K562 (cell line): Measurements from ENCODE around the gene FAM20B. TPM values are rescaled to one million over a fixed set of nuclear protein-coding genes. Genes with fewer than 3 reads are reported as not detected.

Source experiments
- CREB3 ChIP-seq: fragments of 450-650 bp; conservative IDR thresholded peaks from 2 replicates; pipeline ENCODE4 v1.6.1; 2016; ENCODE audit warnings: missing genetic modification characterization, low read depth, mild to moderate bottlenecking, missing compliant biosample characterization, moderate library complexity
- CREM ChIP-seq: IDR thresholded peaks from 2 replicates; pipeline ENCODE4 v1.6.1; 2014; ENCODE audit warnings: antibody characterized with exemption, low read depth
- HEY1 ChIP-seq: fragments of 250-450 bp; sonication (Bioruptor Pico); IDR thresholded peaks from 2 replicates; pipeline ENCODE4 v1.5.0; 2020; ENCODE audit warnings: mild to moderate bottlenecking, moderate library complexity, borderline replicate concordance
- HNRNPH1 ChIP-seq: fragments of 200-400 bp; formaldehyde crosslinking; optimal IDR thresholded peaks from 2 replicates; pipeline ENCODE3; 2017; ENCODE audit warnings: low read depth, mild to moderate bottlenecking, low read length, moderate library complexity
- KHSRP ChIP-seq: fragments of 450-650 bp; IDR thresholded peaks from 2 replicates; pipeline ENCODE4 v1.6.1; 2017
- MNT ChIP-seq, 2 experiments: fragments of 450-650 bp; conservative IDR thresholded peaks; 2 replicates each; pipeline ENCODE4 v1.6.1; 2017; ENCODE audit warnings: mild to moderate bottlenecking in 2 of 2, moderate library complexity in 2 of 2
- MTA2 ChIP-seq: fragments of 450-650 bp; IDR thresholded peaks from 2 replicates; pipeline ENCODE4 v1.6.1; 2016; ENCODE audit warnings: low read depth
- NR2C2 ChIP-seq, 2 experiments: fragments of 200-800 bp in 1 of 2; sonication (Bioruptor generic) in 1 of 2; sonication (generic) in 1 of 2; formaldehyde crosslinking in 1 of 2; IDR thresholded peaks; 2 replicates each; pipeline versions ENCODE4 v1.6.1 to v1.8.0; 2016 to 2022; ENCODE audit warnings: mild to moderate bottlenecking in 1 of 2, missing compliant biosample characterization in 1 of 2, missing genetic modification characterization in 1 of 2, missing genetic modification reagents in 1 of 2
- PRDM10 ChIP-seq: fragments of 450-650 bp; IDR thresholded peaks from 2 replicates; pipeline ENCODE4 v1.6.1; 2018; ENCODE audit not compliant: partially characterized antibody
- ZBTB34 ChIP-seq: fragments of 250-450 bp; sonication (Bioruptor Pico); IDR thresholded peaks from 2 replicates; pipeline ENCODE4 v1.8.0; 2021; ENCODE audit warnings: mild to moderate bottlenecking, moderate library complexity
- ZNF143 ChIP-seq: sonication (generic); formaldehyde crosslinking; IDR thresholded peaks from 2 replicates; pipeline ENCODE4 v1.9.0; 2022; ENCODE audit warnings: mild to moderate bottlenecking, missing genetic modification reagents
- ZNF316 ChIP-seq: fragments of 450-650 bp; IDR thresholded peaks from 2 replicates; pipeline ENCODE4 v1.6.1; 2016
- ZNF740 ChIP-seq, 3 experiments: fragments of 200-800 bp in 1 of 3; sonication (Bioruptor generic) in 1 of 3; sonication (generic) in 1 of 3; formaldehyde crosslinking in 1 of 3; IDR thresholded peaks; 2 replicates each; pipeline versions ENCODE4 v1.6.1 to v1.8.0; 2016 to 2022; ENCODE audit warnings: mild to moderate bottlenecking in 2 of 3, missing compliant biosample characterization in 2 of 3, missing genetic modification characterization in 2 of 3, missing genetic modification reagents in 1 of 3
- polyA plus RNA-seq, 8 experiments: library from polyadenylated mRNA; depleted of rRNA in 4 of 8; stranded (reverse) in 5 of 8; unstranded in 3 of 8; fragments of >200 nt; fragmentation: Nextera tagmentation in 2 of 8; fragmentation: Illumina TruSeq in 1 of 8; extraction: Ambion mirVana in 2 of 8; extraction: Trizol in 1 of 8; gene quantifications; 2 replicates each; pipeline versions ENCODE4 v1.2.1 to v1.2.3, GENCODE V29; 2011 to 2014; ENCODE audit warnings: inconsistent platforms in 1 of 8, missing spikeins in 1 of 8
- total RNA-seq, 7 experiments: library from RNA; depleted of rRNA in 6 of 7; stranded (reverse); fragments of >200 nt in 6 of 7; fragmentation: Illumina TruSeq in 2 of 7; extraction: Trizol in 2 of 7; gene quantifications; 2 replicates each; pipeline versions ENCODE4 v1.2.1 to v1.2.3, GENCODE V29; 2011 to 2021; ENCODE audit warnings: low replicate concordance in 1 of 7

FAM20B gene
- total and polyA plus RNA-seq, 9 of the 15 experiments (the other 6 are each of a cell fraction or from before 2014, with no cell fraction given), result 7.2 to 67.5 (median 42.9) TPM

GRCh38 chr1:179103999-179104398 is 78.3 kb downstream of the FAM20B start (continued):
- TF ChIP-seq ZNF740 (CRISPR knock-in tag; IDR thresholded peaks at IDR 0.05) (no peak), ZNF740 (tag; IDR thresholded peaks at IDR 0.05) (no peak), KHSRP (no peak), ZNF143 (CRISPR knock-in tag) (no peak), MNT (conservative IDR thresholded peaks at IDR 0.05) (no peak), HNRNPH1 (no peak), MTA2 (no peak), CREB3 (tag) (no peak), PRDM10 (no peak), CREM (no peak), ZBTB34 (CRISPR knock-in tag) (no peak), HEY1 (no peak), ZNF316 (no peak), NR2C2 (CRISPR knock-in tag; IDR thresholded peaks at IDR 0.05) (no peak), NR2C2 (tag; IDR thresholded peaks at IDR 0.05) (no peak)
- TF ChIP-seq, all 486 proteins: peak for 0
